H1 (cell line): ENCODE results near the gene P2RY11. TPM values are rescaled to one million over a fixed set of nuclear protein-coding genes. Genes with fewer than 3 reads are reported as not detected.

Experiments
- HDAC2 ChIP-seq, 2 experiments: fragments of 300-600 bp in 1 of 2; sonication (generic) in 1 of 2; IDR thresholded peaks; 2 replicates each; pipeline ENCODE4 v1.6.1; 2011 to 2012; ENCODE audit warnings: low read depth in 2 of 2, low read length in 2 of 2, mild to moderate bottlenecking in 2 of 2, moderate library complexity in 2 of 2, borderline replicate concordance in 1 of 2, inconsistent platforms in 1 of 2
- KDM4A ChIP-seq: IDR thresholded peaks from one replicate; pipeline ENCODE4 v1.7.1; 2012; ENCODE audit warnings: low read depth, mild to moderate bottlenecking, moderate library complexity, low read length, inconsistent platforms; ENCODE audit not compliant: severe bottlenecking
- SP2 ChIP-seq: IDR thresholded peaks from 2 replicates; pipeline ENCODE4 v1.6.1; 2012; ENCODE audit warnings: mild to moderate bottlenecking, low read length, inconsistent platforms
- TAF7 ChIP-seq: optimal IDR thresholded peaks from 2 replicates; pipeline ENCODE3; 2011; ENCODE audit warnings: low read depth, mild to moderate bottlenecking, inconsistent platforms, low read length, moderate library complexity, borderline replicate concordance
- polyA plus RNA-seq, 7 experiments: library from polyadenylated mRNA; depleted of rRNA in 3 of 7; stranded (reverse) in 5 of 7; unstranded in 2 of 7; fragments of >200 nt in 5 of 7; fragments of 200-250 nt in 2 of 7; gene quantifications; 1 replicate in 5 of 7; 2 replicates in 1 of 7; 4 replicates in 1 of 7; pipeline versions ENCODE4 v1.2.1 to v1.2.3, GENCODE V29; 2011 to 2013; ENCODE audit warnings: missing spikeins in 2 of 7, mixed read lengths in 2 of 7
- total RNA-seq: library from RNA; stranded (reverse); fragmentation: NEBNext Ultra II Directional; extraction: Animal tissue kit (Norgen Biotek cat#: 25700); gene quantifications from 2 replicates; pipeline ENCODE4 v1.2.1, GENCODE V29; 2021

The P2RY11 gene
- total and polyA plus RNA-seq, 2 of the 8 experiments (the other 6 are each of a cell fraction or from before 2014, with no cell fraction given) = 9.2 to 18.0 TPM

DNA sequence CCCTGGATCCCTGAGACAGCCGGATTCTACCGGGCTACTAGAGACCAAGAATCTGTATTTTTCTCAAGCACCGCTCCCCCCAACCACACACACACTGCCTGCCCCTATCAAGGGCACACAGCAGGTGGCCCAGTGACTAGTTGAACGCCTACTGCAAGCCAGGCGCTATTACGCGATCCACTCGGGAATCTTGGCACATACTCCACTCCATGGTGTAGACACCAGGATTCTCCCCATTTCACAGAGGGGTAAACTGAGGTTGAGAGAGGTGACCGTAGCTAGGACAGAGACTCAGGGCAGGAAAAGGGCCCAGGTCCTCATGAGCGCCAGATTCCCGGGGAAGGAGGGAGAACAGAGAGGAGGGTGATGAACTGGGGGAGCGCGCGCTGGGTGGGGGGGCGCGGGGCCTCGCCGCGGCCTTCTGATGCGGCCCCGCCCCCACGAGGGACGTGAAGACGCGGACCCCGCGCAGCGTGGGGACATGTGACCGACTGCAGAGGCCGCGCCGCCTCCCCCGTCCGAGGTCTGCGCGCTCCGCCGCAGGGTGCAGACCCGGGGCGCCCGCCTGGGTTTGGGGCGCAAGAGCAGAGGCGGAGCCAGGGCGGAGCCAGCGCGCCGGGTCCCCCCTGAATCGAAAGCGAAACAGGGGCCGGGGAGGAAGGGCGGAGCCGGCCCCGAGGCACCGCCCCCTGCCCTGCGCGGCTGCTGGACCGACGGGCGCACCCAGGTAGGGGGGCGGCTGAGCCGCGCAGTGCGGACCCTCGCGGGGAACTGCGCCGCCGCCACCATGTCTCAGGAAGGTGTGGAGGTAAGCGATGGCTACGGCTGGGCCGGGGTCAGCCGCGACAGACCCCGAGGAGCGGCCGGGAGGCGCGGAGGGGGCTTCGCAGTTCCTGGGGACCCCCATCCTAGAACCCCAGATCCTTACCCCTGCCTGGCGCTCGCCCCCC lies 25.6 kb upstream of the P2RY11 start, which contains the start of gene SHFL (continued):
- peak in 1 of 2 experiments; percentile 54; a peak in 2 of 4 replicates for TF ChIP-seq HDAC2 (IDR thresholded peaks at IDR 0.05; ENCODE audit: borderline replicate concordance in 1 of 2, low read depth in 2 of 2, low read length in 2 of 2)
- TF ChIP-seq SP2 = no peak
- TF ChIP-seq TAF7 = no peak
- peak; percentile 92 for TF ChIP-seq KDM4A
